ENCODE data around the gene CUBN.
"Not testable (repeated sequence)": the region's sequence is repeated elsewhere in the genome, so short reads cannot be mapped to it uniquely, and the experiment has no call there.

Gene CUBN

DNA sequence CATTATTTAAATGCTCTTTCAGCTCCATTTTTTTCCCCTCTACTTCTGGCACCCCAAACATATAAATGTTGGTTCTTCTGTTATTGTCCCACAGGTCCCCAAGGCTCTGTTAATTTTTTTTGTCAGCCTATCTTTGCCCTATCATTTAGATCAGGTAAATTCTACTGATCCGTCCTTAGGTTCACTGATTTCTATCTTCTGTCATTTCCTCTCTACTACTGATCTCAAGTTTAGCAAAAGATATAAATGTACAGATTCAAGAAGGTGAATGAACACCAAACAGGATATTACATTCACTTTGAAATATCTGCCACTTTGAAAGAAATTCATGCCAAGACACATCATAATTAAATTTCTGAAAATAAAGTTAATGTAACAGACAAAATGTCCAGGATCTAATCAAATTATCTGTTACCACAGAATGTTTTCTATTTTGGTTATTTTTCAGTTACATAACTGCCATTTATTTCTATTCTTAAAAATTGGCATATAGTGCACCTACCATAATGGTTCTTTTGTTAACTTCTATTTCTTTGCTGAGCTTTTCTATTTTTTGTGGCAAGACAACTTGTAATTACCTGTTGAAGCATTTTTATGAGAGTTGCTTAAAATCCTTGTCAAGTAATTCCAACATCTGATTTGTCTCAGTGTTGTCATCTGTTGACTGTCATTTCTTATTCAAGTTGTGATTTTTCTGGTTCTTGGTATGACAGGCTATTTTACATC lies 12.1 kb upstream of the CUBN start:
- DNase-seq (ENCODE audit: low spot score), result no peak

DNA sequence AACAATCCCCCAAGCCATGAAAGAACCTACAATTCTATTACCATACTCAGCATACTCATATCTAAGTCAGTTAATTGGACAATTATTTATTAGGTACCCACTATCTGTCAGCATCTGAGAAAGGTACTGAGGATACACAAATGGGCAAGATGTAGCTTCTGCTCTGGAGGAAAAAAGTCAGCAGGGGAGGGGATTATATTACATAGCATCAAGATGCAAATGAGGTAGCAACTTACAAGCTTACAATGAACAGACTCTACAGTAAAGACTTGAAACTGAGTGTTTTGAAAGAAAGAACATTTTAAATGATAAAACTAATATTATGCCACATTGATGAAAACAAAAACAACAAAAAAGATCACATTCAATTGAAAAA lies 10.8 kb upstream of the CUBN start:
- no peak for DNase-seq (ENCODE audit: low spot score)

DNA sequence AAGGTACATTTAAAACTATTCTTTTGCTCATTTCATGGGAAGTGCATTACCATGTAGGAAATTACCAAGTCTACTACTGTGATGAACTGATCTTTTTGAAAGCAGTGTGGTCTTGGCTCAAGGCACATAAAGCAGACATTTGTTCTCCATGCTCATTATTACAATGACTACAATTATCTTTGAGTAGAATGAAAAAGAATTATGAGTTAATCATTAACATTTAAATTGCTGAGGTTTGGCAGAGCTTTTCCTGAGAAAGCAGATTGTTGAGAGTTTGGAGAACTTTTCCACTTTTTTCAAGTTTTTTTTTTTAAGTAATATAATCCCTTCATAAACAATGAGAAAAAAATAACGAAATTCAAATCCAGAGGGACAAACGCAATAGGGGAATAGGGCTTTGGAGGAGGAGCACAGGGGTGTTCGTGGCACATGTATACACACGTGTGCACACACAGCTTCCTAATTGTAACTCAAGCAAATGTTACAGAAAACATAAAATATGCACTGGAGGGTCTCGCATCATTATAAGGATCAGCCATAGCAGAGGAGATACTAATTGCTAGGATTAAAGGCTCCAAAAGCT lies 8.9 kb upstream of the CUBN start:
- no peak for DNase-seq (ENCODE audit: low spot score)

DNA sequence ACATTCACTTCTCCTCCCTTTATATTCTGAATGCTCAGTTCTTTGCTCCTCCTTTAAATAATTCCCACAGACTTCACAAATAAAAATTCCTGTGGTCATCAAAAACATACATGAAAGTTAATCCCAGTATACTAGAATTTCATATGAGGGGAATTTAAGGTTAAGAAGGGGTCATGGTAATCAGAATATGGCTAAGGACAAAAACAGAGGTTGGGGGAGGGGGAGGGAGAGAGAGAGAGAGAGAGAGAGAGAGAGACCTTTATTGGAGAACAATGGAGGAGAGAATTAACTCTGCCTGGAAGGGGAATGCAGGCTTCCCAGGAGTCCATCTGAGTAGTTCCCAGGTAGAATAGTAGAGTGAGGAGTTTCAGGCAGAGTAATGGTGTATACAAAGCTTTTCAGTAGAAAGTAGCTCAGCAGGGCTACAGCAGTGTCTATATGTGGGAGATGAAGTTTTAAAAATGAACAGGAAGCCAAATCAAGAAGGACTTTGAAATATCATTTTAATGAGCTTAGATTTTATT lies 5.2 kb upstream of the CUBN start:
- no peak for DNase-seq (ENCODE audit: low spot score)

DNA sequence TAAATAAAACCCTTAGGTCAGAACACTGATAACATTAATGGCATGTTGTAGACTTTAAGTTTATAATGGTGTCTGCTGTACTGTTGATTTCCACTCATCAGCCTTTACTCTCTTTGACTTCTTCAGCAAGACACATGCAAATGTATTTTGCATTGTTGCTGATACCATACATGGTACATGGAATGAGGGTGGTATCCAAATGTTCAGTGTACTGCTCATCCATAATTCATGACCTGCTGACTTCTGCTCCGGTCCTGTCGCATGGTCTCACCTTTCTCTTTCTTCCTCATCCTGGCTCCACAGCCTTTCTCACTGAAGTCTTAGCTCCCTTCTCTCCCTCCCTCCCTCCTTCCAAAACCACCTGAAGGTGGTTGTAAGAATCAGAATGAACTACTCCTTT lies 4.7 kb upstream of the CUBN start:
- no peak for DNase-seq (ENCODE audit: low spot score)

DNA sequence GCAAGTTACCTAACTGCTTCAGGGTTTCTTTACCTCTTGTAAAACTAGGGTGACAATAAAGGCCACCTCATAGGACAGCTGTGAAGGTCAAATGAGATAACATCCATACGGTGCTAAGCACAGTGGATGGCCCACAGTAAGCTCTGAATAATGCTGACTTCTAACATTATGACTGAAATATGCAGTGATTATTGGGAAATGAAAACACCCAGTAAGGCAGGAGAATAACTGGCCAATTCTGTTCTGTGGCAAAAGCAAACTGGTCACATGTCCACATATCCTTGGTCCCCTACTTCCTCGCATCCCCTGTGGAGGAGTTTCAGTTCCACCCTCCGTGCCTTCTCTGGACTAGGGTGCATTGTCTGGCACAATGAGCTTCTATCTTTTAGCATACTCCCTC lies 1.4 kb downstream of the CUBN start:
- DNase-seq (ENCODE audit: low spot score), result no peak

DNA sequence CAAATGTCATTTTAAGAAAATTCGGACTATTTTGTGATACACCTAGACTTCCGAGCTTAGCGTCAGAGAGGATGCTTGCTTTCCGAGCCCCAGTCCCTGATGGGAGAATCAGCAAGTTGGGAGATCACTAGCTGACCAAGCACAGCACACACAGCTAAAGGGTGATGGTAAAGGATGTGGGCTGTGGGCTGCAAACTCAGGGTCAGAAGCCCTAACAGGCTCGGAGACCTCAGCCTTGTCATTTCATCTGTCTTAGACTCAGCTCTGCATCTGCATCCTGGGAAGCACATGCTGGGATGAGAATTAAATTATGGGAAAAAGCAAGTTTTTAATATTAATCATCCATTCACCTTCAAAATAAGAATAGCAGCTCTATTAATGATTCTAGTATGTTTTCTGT lies 3.3 kb downstream of the CUBN start:
- DNase-seq (ENCODE audit: low spot score), result no peak

DNA sequence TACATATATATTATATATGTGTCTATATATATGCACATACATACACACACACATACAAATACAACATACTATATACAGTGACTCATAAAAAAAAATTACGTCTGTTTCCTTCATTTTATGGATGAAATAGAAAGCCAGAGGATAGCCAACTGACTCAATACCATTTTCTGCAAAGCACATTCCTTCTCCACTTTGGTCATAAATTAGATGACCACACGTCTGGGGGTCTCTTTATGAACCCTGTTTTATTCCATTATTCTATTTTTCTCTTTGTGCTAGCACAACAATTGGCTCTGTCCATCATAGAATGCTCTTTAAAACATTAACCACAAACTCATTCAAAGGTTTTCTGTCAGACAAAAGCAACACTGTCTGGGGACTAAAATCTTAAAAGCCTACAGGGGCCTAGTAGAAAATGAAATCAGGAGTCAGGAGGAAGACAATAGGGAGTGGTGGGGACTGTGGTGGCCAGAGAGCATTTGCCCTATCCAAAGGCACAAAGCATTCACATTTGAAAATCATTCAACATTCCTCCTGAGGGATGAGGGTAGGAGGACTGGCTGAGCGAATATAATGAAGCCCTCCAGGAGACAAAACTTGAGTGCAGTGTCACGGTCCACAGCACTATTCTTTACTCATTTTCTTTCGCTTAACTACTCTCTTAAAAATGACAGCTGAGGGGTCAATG lies 4.3 kb downstream of the CUBN start:
- DNase-seq (ENCODE audit: low spot score), result no peak

DNA sequence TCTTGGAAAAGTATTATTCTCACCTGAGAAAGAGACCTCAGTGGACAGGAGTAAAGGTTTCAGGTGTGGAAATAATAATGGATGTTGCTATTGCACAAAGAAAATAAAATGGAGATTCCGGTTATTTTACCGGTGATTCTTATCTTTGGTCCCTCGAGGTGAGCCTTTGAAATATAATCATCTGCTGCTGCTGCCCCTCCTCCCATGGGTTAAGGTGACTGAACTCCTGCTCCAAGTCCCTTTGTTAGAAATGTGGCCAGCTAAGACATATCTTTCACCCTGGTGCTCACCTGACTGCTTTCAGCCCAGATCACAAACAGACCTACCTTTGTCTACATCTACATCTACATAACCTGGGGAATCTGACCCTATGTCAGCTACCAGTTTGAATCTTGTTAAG lies 5.7 kb downstream of the CUBN start:
- DNase-seq (ENCODE audit: low spot score), result no peak

DNA sequence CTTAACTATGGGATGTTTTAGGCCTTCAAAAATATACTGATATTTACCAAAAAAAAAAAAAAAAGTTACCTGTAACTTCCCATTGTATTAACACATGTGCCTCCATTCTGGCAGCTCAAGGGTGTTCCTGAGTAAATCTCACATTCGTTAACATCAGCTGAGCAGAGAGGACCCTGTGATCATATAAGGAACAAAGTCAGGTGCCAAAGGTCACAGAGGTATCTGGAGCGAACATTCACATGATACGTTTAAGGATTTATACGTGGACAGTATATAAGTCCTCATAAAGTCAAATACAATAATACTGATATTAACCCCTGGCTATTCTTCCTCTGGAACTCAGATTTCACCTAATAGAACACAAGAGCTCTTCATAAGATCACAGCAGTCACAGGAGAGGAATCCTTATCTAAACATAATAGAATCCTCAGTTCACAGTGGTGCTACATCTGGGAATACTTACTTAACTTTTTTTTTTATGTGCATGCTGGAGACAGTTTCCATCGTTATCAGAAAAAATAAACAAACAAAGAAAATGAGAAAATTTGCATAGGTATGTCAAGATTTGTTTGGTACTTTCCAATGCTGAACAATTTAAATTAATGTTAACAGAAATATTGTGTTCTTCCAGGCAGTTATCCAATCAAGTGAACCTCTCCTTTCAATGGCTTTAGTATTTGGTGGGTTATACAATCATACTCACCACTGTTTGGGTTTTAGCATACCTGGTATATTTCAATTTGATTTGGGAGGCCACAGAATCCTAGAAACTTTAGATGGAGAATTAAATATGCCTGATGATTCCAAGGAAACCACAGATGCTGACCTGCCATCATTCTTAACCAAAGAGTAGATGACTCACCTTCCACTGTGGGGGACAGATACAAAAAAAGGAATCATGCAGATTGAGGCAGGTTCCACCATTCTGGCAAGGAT lies 6.6 kb downstream of the CUBN start:
- DNase-seq (ENCODE audit: low spot score), result no peak

DNA sequence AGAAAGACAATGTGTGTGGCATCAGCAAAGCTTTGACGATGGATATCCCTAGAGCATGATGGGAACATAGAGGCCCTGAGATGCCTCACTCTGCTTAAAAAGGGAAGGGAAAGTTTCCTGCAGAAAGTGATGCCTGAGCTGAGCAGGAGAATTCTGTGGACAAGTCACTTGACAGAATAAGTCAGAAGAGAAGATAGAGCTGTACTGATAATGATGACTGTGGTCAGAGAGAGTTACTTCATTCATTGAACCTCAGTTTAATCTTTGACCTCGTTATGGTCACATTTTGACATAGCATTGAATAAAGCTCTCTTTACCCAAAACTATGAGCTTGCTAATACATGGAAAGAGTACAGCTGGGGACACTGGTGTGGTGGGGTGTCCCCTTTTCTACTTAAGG lies 7.6 kb downstream of the CUBN start:
- DNase-seq (ENCODE audit: low spot score), result no peak

DNA sequence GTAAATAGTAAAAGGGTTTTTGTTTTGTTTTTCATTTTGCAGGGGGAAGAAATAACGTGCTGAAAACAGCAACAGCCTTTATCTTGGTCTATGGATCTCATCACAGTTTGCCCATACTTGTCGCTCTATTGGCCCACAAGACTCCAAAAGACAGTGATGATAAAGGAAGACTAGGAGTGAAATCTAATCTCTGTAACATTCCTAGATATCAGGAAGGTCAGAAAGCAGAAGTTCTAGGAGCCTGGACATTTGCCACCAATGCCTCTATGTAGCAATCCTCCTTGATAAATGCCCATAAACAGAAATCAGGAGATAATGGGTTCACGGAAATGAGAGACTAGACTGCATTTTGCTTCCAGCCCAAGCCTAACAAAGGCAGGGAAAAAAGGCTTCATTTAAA lies 8.9 kb downstream of the CUBN start:
- no peak for DNase-seq (ENCODE audit: low spot score)

DNA sequence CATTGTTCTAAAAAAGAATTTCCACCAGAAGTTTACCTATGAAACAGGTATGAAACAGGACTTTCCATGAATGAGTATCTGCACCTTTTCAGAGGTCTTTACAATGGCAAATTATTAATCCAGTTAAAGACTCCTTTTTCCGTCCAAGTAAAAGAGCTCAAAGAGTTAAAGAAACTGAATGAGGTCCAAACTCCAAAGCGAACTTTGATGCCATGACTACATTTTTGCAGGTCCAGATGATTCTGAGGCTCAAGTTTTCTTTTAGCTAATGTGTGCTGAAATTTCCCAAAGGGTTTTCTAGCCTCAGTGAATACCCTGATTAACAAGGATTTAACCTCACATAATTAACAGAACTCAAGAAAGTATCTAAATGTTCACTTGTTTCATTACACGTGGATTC lies 9.8 kb downstream of the CUBN start:
- DNase-seq (ENCODE audit: low spot score), result no peak

DNA sequence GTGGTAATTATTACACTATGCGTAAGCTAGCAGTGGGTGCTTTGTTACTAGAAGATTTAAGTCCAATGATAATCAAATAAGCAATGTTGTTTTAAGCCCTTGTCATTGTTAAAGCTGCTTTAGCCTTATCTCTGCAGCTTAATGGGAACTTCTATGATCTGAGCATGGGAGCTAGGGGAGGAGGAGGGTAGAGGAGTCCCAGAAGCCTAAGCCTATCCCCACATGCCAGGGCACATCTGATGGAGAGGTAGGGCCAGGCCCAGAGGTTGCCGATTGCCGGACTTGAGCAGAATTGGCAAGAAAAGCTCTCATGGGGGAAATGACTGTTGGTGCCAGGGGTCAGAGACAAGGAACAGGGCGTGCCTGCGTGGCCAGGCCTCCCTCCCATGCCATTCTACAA lies 13.4 kb downstream of the CUBN start:
- DNase-seq (ENCODE audit: low spot score), result no peak

DNA sequence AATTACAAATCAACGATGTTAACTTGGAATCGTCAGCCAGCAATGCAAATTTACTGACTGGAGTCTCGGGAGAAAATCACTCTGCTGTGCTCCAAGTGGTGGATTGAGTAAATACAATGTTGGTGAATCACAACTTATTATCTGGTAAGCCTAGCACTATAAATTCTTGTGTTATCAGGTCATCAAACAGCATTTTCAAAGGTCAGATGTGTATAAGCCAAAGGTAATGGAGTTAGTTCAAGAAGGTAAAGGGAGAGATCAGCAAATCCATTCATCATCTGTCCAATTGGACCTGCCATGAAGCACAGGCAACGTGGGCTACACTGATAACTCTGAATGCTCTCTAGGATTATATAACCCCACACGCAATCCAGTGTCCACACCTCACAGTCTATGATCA lies 13.9 kb downstream of the CUBN start:
- no peak for DNase-seq (ENCODE audit: low spot score)

DNA sequence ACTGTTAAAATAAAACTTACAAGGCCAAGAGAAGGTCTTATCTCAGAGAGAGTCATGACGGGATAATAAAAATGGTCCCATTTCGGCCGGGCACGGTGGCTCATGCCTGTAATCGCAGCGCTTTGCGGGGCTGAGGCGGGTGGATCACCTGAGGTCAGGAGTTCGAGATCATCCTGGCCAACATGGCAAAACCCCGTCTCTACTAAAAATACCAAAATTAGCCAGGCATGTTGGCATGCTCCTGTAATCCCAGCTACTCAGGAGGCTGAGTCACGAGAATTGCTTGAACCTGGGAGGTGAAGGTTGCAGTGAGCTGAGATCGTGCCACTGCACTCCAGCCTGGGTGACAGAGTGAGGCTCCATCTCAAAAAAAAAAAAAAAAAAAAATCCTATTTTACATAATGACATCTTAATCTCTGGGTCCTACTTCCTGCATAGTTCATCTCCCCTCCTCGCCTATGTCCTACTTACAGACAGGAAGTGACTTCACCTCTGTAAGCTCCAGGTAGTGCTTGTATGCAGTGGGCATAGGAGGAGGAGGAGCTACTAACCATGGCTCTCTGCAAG lies 14.7 kb downstream of the CUBN start:
- not testable (repeated sequence) for DNase-seq (ENCODE audit: low spot score)

DNA sequence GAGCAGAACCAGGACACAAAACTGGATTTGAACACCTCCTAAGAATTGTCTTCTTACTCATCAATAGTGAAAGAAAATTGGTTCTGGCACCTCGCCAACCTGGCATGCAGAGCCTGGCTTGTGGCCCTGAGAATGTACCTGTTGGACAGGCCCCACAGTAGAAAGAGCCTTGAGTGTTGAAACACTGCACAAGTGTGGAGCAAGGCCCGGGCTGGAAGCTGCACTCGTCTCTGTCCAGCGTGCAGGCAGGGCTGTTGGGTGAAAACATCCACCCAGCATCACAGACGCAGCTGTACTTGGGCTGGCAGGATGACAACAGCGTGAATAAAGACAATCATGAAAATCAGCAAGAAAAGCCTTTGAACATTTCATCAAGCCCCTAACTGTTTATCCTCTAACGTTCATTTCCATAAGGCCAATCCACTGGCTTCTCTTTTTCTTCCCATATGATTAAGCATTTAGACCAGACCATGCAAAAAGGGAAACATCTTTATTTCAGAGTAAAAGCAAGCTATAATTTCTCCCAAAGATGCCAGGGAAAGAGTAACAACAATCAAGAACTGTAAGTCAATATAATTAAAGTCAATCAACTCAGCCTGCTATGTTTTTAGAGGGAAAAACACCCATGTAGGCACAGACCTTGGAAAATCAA lies 15.6 kb downstream of the CUBN start:
- DNase-seq (ENCODE audit: low spot score), result no peak

DNA sequence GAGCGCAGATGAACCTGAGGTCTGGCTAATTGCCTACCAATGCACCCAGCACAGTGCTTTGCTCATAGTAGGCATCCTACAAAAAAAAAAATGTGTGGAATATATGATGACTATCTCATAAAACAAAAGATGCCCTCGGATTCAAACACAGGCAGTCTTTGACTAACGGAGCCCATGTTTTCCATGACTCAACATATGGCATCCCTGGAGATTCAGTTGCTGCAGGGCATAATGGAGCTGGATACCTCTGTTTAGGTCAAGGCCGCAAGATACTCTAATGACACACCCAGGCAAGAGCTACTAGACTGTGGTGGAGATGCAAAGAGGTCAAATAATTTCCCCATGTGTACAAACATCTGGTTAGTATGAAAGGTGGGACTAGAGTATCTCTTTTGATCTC lies 16.3 kb downstream of the CUBN start:
- no peak for DNase-seq (ENCODE audit: low spot score)

DNA sequence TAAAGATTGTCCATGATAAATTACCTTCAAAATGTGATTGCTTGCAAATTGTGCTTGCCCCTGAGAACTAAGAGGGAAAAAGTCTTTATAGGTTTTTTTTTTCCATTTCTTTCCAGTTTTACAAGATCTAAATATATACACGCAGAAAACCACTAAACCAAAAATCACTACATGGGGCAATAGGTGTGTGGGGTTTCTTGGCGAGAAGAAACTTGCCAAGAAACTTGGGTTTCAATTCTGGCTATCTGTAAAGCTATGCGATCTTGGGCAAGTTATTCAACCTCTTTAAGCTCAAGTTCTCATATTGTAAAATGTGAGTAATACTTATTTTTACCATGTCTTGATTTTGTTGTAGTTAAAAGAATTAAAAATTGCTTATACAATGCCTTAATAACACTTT lies 17.0 kb downstream of the CUBN start:
- DNase-seq (ENCODE audit: low spot score), result no peak

DNA sequence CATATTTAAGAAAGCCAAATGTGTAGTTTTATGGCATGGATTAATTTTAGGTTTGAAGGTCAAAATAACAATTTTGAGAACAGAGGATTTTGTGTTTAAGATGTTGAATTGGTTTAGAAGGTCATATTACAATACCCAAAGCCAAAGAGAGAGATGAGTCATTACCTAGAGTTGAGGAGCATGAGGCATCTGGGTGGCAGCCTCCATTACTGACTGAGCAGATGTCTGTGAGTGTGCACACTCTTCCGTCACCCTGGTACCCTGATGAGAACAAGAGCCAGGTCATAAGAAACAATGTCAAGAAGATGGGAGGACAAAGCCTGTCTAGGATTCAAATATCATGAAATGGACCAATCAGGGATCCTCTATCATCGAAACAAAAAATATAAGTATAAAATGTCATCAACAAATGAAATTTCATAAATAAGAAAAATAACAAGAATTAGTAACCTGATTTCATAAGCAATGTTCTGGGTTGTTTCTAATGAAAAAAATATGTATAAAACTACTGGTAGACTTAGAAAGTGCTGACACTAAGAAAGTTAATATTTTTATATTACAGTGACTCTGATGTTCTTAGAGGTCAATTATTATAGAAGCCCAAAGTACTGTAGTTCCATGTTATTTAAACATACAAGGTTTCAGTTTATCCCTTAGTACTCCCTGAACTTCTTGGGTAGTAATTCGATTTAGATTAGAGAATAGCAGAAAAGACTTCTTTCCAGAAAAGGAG lies 20.0 kb downstream of the CUBN start:
- no peak for DNase-seq (ENCODE audit: low spot score)

DNA sequence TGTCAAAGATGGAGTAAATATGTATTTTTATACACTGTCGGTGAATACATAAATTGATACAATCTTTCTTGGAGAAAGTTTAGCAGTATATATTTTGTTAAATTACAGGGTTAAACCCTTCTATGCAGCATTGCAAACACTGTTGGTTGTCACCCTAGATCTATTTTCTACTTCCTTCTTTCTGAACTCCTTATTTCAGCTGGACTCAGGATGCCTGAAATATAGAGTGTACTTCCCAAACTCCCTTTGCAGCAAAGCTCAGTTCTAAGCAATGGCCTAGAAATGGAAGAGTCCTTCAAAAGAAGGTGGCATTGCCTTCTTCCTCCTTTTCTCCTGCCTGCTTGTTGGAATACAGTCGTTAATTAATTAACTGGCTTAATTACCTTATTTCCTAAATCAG lies 20.6 kb downstream of the CUBN start:
- DNase-seq (ENCODE audit: low spot score), result no peak
